Hepatocyte (in vitro differentiated cells): ENCODE measurements around the gene UPF2.

Source experiments
- CTCF ChIP-seq: fragments of 200-600 bp; sonication (generic); IDR thresholded peaks from 2 replicates; pipeline ENCODE4 v1.5.1; 2016; ENCODE audit warnings: antibody characterized with exemption, mild to moderate bottlenecking; ENCODE audit not compliant: poor library complexity
- EZH2 ChIP-seq: fragments of 200-600 bp; sonication (generic); IDR thresholded peaks from 2 replicates; pipeline ENCODE4 v1.6.1; 2016; ENCODE audit warnings: antibody characterized with exemption, mild to moderate bottlenecking, borderline replicate concordance

GRCh38 chr10:11896549-11897200, 145.9 kb downstream of the UPF2 start:
- no peak for TF ChIP-seq CTCF
- no peak for TF ChIP-seq EZH2
